IMR-90 (cell line): ENCODE results near the gene TAF9B.

Source experiments
- BHLHE40 ChIP-seq: fragments of 150-350 bp; IDR thresholded peaks from 2 replicates; pipeline ENCODE4 v1.6.1; 2016; ENCODE audit warnings: mild to moderate bottlenecking, low read depth, low read length
- CEBPB ChIP-seq: IDR thresholded peaks from 2 replicates; pipeline ENCODE4 v1.6.1; 2012; ENCODE audit warnings: low read depth, low read length, improper control_type of control experiment
- CHD1 ChIP-seq: IDR thresholded peaks from 2 replicates; pipeline ENCODE4 v1.6.1; 2012; ENCODE audit warnings: low read depth, low read length, improper control_type of control experiment
- FOS ChIP-seq: fragments of 150-350 bp; IDR thresholded peaks from 2 replicates; pipeline ENCODE4 v1.6.1; 2016; ENCODE audit warnings: low read depth, low read length
- MAFK ChIP-seq: IDR thresholded peaks from 2 replicates; pipeline ENCODE4 v1.6.1; 2012; ENCODE audit warnings: low read depth, low read length, improper control_type of control experiment
- MAZ ChIP-seq: IDR thresholded peaks from 2 replicates; pipeline ENCODE4 v1.6.1; 2012; ENCODE audit warnings: low read depth, mild to moderate bottlenecking, low read length, improper control_type of control experiment, moderate library complexity, borderline replicate concordance
- MXI1 ChIP-seq: IDR thresholded peaks from 2 replicates; pipeline ENCODE4 v1.6.1; 2012; ENCODE audit warnings: low read depth, mild to moderate bottlenecking, low read length, moderate library complexity, borderline replicate concordance
- POLR2A ChIP-seq: IDR thresholded peaks from 2 replicates; pipeline ENCODE4 v1.6.1; 2012; ENCODE audit warnings: mild to moderate bottlenecking, low read depth, low read length
- RAD21 ChIP-seq: IDR thresholded peaks from 2 replicates; pipeline ENCODE4 v1.6.1; 2012; ENCODE audit warnings: low read length, improper control_type of control experiment
- RCOR1 ChIP-seq: IDR thresholded peaks from 2 replicates; pipeline ENCODE4 v1.6.1; 2012; ENCODE audit warnings: mild to moderate bottlenecking, low read length, improper control_type of control experiment; ENCODE audit not compliant: insufficient replicate concordance
- RFX5 ChIP-seq: IDR thresholded peaks from 2 replicates; pipeline ENCODE4 v1.8.0; 2012; ENCODE audit warnings: low read depth, mild to moderate bottlenecking, low read length, moderate library complexity
- USF2 ChIP-seq: fragments of 150-350 bp; IDR thresholded peaks from 2 replicates; pipeline ENCODE4 v1.6.1; 2017; ENCODE audit warnings: mild to moderate bottlenecking, antibody characterized with exemption, low read length, low read depth
- TF ChIP-seq, protein P1 (sequence below): conservative IDR thresholded peaks from 2 replicates; pipeline ENCODE4 v1.5.1; 2012; ENCODE audit warnings: mild to moderate bottlenecking, low read depth, low read length, improper control_type of control experiment
- TF ChIP-seq, protein P2 (sequence below): fragments of 150-350 bp; IDR thresholded peaks from 2 replicates; pipeline ENCODE4 v1.6.1; 2016; ENCODE audit warnings: low read depth, mild to moderate bottlenecking, low read length, moderate library complexity, borderline replicate concordance

- TF ChIP-seq, protein P1, sequence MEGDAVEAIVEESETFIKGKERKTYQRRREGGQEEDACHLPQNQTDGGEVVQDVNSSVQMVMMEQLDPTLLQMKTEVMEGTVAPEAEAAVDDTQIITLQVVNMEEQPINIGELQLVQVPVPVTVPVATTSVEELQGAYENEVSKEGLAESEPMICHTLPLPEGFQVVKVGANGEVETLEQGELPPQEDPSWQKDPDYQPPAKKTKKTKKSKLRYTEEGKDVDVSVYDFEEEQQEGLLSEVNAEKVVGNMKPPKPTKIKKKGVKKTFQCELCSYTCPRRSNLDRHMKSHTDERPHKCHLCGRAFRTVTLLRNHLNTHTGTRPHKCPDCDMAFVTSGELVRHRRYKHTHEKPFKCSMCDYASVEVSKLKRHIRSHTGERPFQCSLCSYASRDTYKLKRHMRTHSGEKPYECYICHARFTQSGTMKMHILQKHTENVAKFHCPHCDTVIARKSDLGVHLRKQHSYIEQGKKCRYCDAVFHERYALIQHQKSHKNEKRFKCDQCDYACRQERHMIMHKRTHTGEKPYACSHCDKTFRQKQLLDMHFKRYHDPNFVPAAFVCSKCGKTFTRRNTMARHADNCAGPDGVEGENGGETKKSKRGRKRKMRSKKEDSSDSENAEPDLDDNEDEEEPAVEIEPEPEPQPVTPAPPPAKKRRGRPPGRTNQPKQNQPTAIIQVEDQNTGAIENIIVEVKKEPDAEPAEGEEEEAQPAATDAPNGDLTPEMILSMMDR = no peak
- TF ChIP-seq, protein P2, sequence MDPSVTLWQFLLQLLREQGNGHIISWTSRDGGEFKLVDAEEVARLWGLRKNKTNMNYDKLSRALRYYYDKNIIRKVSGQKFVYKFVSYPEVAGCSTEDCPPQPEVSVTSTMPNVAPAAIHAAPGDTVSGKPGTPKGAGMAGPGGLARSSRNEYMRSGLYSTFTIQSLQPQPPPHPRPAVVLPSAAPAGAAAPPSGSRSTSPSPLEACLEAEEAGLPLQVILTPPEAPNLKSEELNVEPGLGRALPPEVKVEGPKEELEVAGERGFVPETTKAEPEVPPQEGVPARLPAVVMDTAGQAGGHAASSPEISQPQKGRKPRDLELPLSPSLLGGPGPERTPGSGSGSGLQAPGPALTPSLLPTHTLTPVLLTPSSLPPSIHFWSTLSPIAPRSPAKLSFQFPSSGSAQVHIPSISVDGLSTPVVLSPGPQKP = no peak
- TF ChIP-seq RAD21 (no peak), POLR2A (no peak), USF2 (no peak), RCOR1 (no peak), RFX5 (no peak), BHLHE40 (no peak), MAFK (no peak), MAZ (no peak), CEBPB (no peak), FOS (no peak), CHD1 (no peak), MXI1 (no peak)
Measured at GRCh38 chrX:78109458-78109857, 30.0 kb downstream of the TAF9B start.
